Transverse colon (tissue), 4 donors: Measurements from ENCODE around the gene MYBPH. TPM values are rescaled to one million over a fixed set of nuclear protein-coding genes. Genes with fewer than 3 reads are reported as not detected.

Source experiments
- DNase-seq: peaks from one replicate; pipeline ENCODE4 v3.0.0-alpha.2; 2019
- H3K27ac ChIP-seq, 4 donors: fragments of 200-600 bp; sonication (generic); 2 replicates each; pipeline ENCODE4 v1.5.1; 2016 to 2018; ENCODE audit warnings: inconsistent platforms in 4 of 4
- H3K27me3 ChIP-seq: fragments of 200-600 bp; sonication (generic); 2 replicates; pipeline ENCODE4 v1.5.1; 2017; ENCODE audit warnings: inconsistent platforms
- H3K36me3 ChIP-seq, 4 donors: fragments of 200-600 bp; sonication (generic); 2 replicates each; pipeline ENCODE4 v1.5.1; 2017 to 2019; ENCODE audit warnings: inconsistent platforms in 4 of 4
- H3K4me1 ChIP-seq, 4 donors: fragments of 200-600 bp; sonication (generic); 2 replicates each; pipeline ENCODE4 v1.5.1; 2017 to 2020; ENCODE audit warnings: inconsistent platforms in 4 of 4
- H3K4me3 ChIP-seq, 4 donors: fragments of 200-600 bp; sonication (generic); 1 replicate in 1 of 4; 2 replicates in 3 of 4; pipeline versions ENCODE4 v1.5.1 to v1.6.1; 2017 to 2019; ENCODE audit warnings: inconsistent platforms in 4 of 4
- H3K9me3 ChIP-seq, 2 donors: fragments of 200-600 bp; sonication (generic); 2 replicates each; pipeline ENCODE4 v1.5.1; 2017 to 2019; ENCODE audit warnings: inconsistent platforms in 2 of 2
- CTCF ChIP-seq, 5 experiments: fragments of 200-600 bp in 3 of 5; fragments of 450-650 bp in 2 of 5; sonication (generic) in 3 of 5; IDR thresholded peaks; 1 replicate in 2 of 5; 2 replicates in 3 of 5; pipeline ENCODE4 v1.5.1; 2016 to 2017; ENCODE audit warnings: antibody characterized with exemption in 5 of 5, inconsistent platforms in 3 of 5, mild to moderate bottlenecking in 2 of 5, moderate library complexity in 1 of 5
- EP300 ChIP-seq: sonication (generic); formaldehyde crosslinking; IDR thresholded peaks from one replicate; pipeline ENCODE4 v1.6.1; 2017; ENCODE audit warnings: antibody characterized with exemption, low read depth
- POLR2A ChIP-seq: fragments of 450-650 bp; IDR thresholded peaks from one replicate; pipeline ENCODE4 v1.6.1; 2016; ENCODE audit warnings: antibody characterized with exemption, mild to moderate bottlenecking, moderate library complexity
- POLR2AphosphoS5 ChIP-seq, 3 donors: sonication (generic); formaldehyde crosslinking; IDR thresholded peaks; one replicate each; pipeline ENCODE4 v1.6.1; 2016; ENCODE audit warnings: antibody characterized with exemption in 3 of 3
- WGBS, 2 donors: methylation state at CpG; one replicate each; pipeline ENCODE4 v1.1.5; 2018; ENCODE audit warnings: low coverage in 1 of 2; 5-methylcytosine and 5-hydroxymethylcytosine counted together
- in situ Hi-C, 4 donors: fragments of 200-750 bp; cut with MboI; loops; one replicate each; pipeline versions ENCODE4 v1.15.0 to v1.15.1; 2017; ENCODE audit warnings: low sequenced_read_pairs in 3 of 4, low pct_ligation_motif_present in 1 of 4, low pct_unique_long_range_greater_than_20kb in 1 of 4
- intact Hi-C: fragments of 100-400 bp; cut with DNase I; formaldehyde crosslinking; loops from one replicate; pipeline ENCODE4 v1.15.1; 2023; ENCODE audit warnings: low total_unique reads
- total RNA-seq, 4 donors: library from RNA; depleted of rRNA; stranded (reverse); fragments of >200 nt; gene quantifications; one replicate each; pipeline ENCODE4 v1.1.0, GENCODE V29; 2016

The MYBPH gene
- total RNA-seq, 4 donors from 2014 or later = not detected

GRCh38 chr1:203152158-203153034, 23.2 kb downstream of the MYBPH start:
- TF ChIP-seq EP300 = no peak
- no peak for TF ChIP-seq CTCF (IDR thresholded peaks at IDR 0.05)
- no peak for TF ChIP-seq POLR2AphosphoS5 (IDR thresholded peaks at IDR 0.05)
- TF ChIP-seq POLR2A = no peak
- peaks cover 0 to 9% (median 1%) of the 10 kb centered on the region in 4 donors for H3K4me1 ChIP-seq
- intact Hi-C loops (no loop called here), in situ Hi-C loops (no loop called here)
- no peaks in the 10 kb centered on the region for H3K9me3 ChIP-seq
- 80 to 82% methylated on average over 1 to 9 of the region's 10 CpGs for WGBS, 2 donors
- H3K27me3 ChIP-seq = no peaks in the 10 kb centered on the region
- no peak for DNase-seq
- no peak overlapping the region for H3K4me3 ChIP-seq
- no peak overlapping the region for H3K27ac ChIP-seq
- H3K36me3 ChIP-seq = no peaks in the 10 kb centered on the region

GRCh38 chr1:203151362-203152157, 24.1 kb downstream of the MYBPH start:
- 72 to 75% methylated on average over 5 to 9 of the region's 9 CpGs for WGBS, 2 donors
- peaks cover 0 to 9% (median under 1%) of the 10 kb centered on the region in 4 donors for H3K4me1 ChIP-seq

GRCh38 chr1:203150511-203151297, 24.9 kb downstream of the MYBPH start:
- no peak for DNase-seq
- Histone ChIP-seq H3K36me3 (no peaks in the 10 kb centered on the region), H3K27me3 (no peaks in the 10 kb centered on the region), H3K4me3 (no peak overlapping the region), H3K9me3 (no peaks in the 10 kb centered on the region), H3K27ac (no peak overlapping the region), H3K4me1 (peaks cover 0 to 2% (median 0%) of the 10 kb centered on the region in 4 donors)
- intact Hi-C loops (no loop called here), in situ Hi-C loops (no loop called here)
- TF ChIP-seq POLR2A = no peak
- TF ChIP-seq CTCF (IDR thresholded peaks at IDR 0.05) = no peak
- no peak for TF ChIP-seq POLR2AphosphoS5 (IDR thresholded peaks at IDR 0.05)
- TF ChIP-seq EP300 = no peak
- 59 to 90% methylated on average over 2 to 5 of the region's 9 CpGs for WGBS, 2 donors

More at GRCh38 chr1:203151362-203152157, 24.1 kb downstream of the MYBPH start:
- intact Hi-C loops = no loop called here
- no peak for DNase-seq
- Histone ChIP-seq H3K36me3 (no peaks in the 10 kb centered on the region), H3K9me3 (no peaks in the 10 kb centered on the region), H3K4me3 (no peak overlapping the region), H3K27ac (no peak overlapping the region), H3K27me3 (no peaks in the 10 kb centered on the region)
- in situ Hi-C loops = no loop called here
- TF ChIP-seq POLR2A (no peak), CTCF (IDR thresholded peaks at IDR 0.05) (no peak), EP300 (no peak), POLR2AphosphoS5 (IDR thresholded peaks at IDR 0.05) (no peak)
